Common myeloid progenitor, CD34-positive (primary cell): Measurements from ENCODE around the gene CHAF1A.

Source experiments
- CTCF ChIA-PET: fragments of 350-600 bp; sonication (Branson Sonifier 250); formaldehyde crosslinking; loops from one replicate; lab custom pipeline; 2021; ENCODE audit warnings: antibody characterized with exemption; lab: Charles Lee
- POLR2A ChIA-PET: fragments of 350-600 bp; sonication (Branson Sonifier 250); formaldehyde crosslinking; loops from one replicate; lab custom pipeline; 2021; ENCODE audit warnings: antibody characterized with exemption; lab: Charles Lee
- DNase-seq, 3 donors: peaks; one replicate each; pipeline versions ENCODE4 v3.0.0 to v3.0.0-alpha.2; 2013
- H3K27ac ChIP-seq, 2 experiments: 1 replicate in 1 of 2; 2 replicates in 1 of 2; pipeline ENCODE4 v1.7.0; 2013; ENCODE audit warnings: inconsistent platforms in 2 of 2, low read length in 2 of 2, mild to moderate bottlenecking in 2 of 2, low read depth in 1 of 2, moderate library complexity in 1 of 2; ENCODE audit not compliant: severe bottlenecking in 2 of 2, insufficient read depth in 1 of 2, poor library complexity in 1 of 2
- H3K27me3 ChIP-seq, 5 experiments: replicated peaks in 2 of 5; 1 replicate in 3 of 5; 2 replicates in 2 of 5; pipeline versions ENCODE4 v1.6.1 to v1.7.0; 2013; ENCODE audit warnings: low read length in 4 of 5, mild to moderate bottlenecking in 2 of 5, moderate library complexity in 2 of 5, inconsistent platforms in 1 of 5; ENCODE audit not compliant: insufficient read depth in 5 of 5, control insufficient read depth in 4 of 5
- H3K36me3 ChIP-seq, 4 experiments: 1 replicate in 2 of 4; 2 replicates in 2 of 4; pipeline versions ENCODE4 v1.6.1 to v1.7.0; 2013; ENCODE audit warnings: low read length in 3 of 4, control low read depth in 1 of 4, mild to moderate bottlenecking in 1 of 4; ENCODE audit not compliant: control insufficient read depth in 4 of 4, insufficient read depth in 4 of 4
- H3K4me1 ChIP-seq, 4 experiments: 1 replicate in 3 of 4; 2 replicates in 1 of 4; pipeline versions ENCODE4 v1.6.1 to v1.7.1; 2013; ENCODE audit warnings: low read length in 3 of 4, mild to moderate bottlenecking in 3 of 4, control low read depth in 1 of 4, inconsistent platforms in 1 of 4, moderate library complexity in 1 of 4; ENCODE audit not compliant: control insufficient read depth in 4 of 4, insufficient read depth in 4 of 4; ENCODE audit errors: control extremely low read depth in 1 of 4
- H3K4me3 ChIP-seq, 7 experiments: 1 replicate in 4 of 7; 2 replicates in 3 of 7; pipeline versions ENCODE4 v1.5.1 to v1.7.0; 2013; ENCODE audit warnings: mild to moderate bottlenecking in 7 of 7, low read length in 6 of 7, moderate library complexity in 6 of 7, inconsistent platforms in 2 of 7, low read depth in 2 of 7, control low read depth in 1 of 7; ENCODE audit not compliant: insufficient read depth in 4 of 7, control insufficient read depth in 1 of 7; ENCODE audit errors: extremely low read depth in 1 of 7
- H3K9me3 ChIP-seq, 5 experiments: 1 replicate in 4 of 5; 2 replicates in 1 of 5; pipeline versions ENCODE4 v1.6.1 to v1.7.1; 2013; ENCODE audit warnings: low read length in 4 of 5, mild to moderate bottlenecking in 2 of 5, inconsistent platforms in 1 of 5, low read depth in 1 of 5, moderate library complexity in 1 of 5; ENCODE audit not compliant: control insufficient read depth in 4 of 5, insufficient read depth in 2 of 5; ENCODE audit errors: control extremely low read depth in 1 of 5
- WGBS: methylation state at CpG from one replicate; pipeline ENCODE4 v1.1.5; 2013; ENCODE audit not compliant: insufficient coverage; 5-methylcytosine and 5-hydroxymethylcytosine counted together

Gene CHAF1A

GRCh38 chr19:4362101-4362828 is 40.2 kb upstream of the CHAF1A start:
- no peak for DNase-seq
- 95% methylated on average over 32 of the region's 32 CpGs for WGBS
- no peak overlapping the region for H3K4me3 ChIP-seq
- ChIA-PET CTCF (interaction anchor here (1.0 to 2.3 kb wide), 4 partner anchors 7 to 95 kb away, joined by 3 to 11 read pairs (median 5); no protein-coding TSS in a partner anchor), POLR2A (interaction anchor here (0.6 kb wide), 1 partner anchor 64 kb away, joined by 3 read pairs; no protein-coding TSS in a partner anchor)
- no peaks in the 10 kb centered on the region for H3K27me3 ChIP-seq
- peaks cover 3 to 87% (median 60%) of the 10 kb centered on the region in 4 experiments for H3K36me3 ChIP-seq
- no peak overlapping the region for H3K27ac ChIP-seq
- no peaks in the 10 kb centered on the region for H3K9me3 ChIP-seq
- H3K4me1 ChIP-seq = peaks cover 0 to 2% (median 0%) of the 10 kb centered on the region in 4 experiments

GRCh38 chr19:4362831-4363545 is 39.5 kb upstream of the CHAF1A start:
- ChIA-PET CTCF (interaction anchor here (0.9 to 1.3 kb wide), 6 partner anchors 9 to 39 kb away, joined by 3 to 11 read pairs (median 4); partner anchors contain the start of gene CHAF1A), POLR2A (no interaction called here)
- H3K27me3 ChIP-seq = no peaks in the 10 kb centered on the region
- H3K27ac ChIP-seq = no peak overlapping the region
- WGBS = 96% methylated on average over 17 of the region's 22 CpGs
- no peaks in the 10 kb centered on the region for H3K9me3 ChIP-seq
- H3K36me3 ChIP-seq = peaks cover 3 to 90% (median 57%) of the 10 kb centered on the region in 4 experiments
- peaks cover 0 to 2% (median under 1%) of the 10 kb centered on the region in 4 experiments for H3K4me1 ChIP-seq
- no peak overlapping the region for H3K4me3 ChIP-seq
- no peak for DNase-seq

GRCh38 chr19:4363571-4364304 is 38.7 kb upstream of the CHAF1A start:
- Histone ChIP-seq H3K9me3 (no peaks in the 10 kb centered on the region), H3K27me3 (no peaks in the 10 kb centered on the region), H3K4me3 (no peak overlapping the region), H3K27ac (no peak overlapping the region), H3K36me3 (peaks cover 3 to 87% (median 53%) of the 10 kb centered on the region in 4 experiments), H3K4me1 (peaks cover 0 to 7% (median 3%) of the 10 kb centered on the region in 4 experiments)
- ChIA-PET POLR2A (no interaction called here), CTCF (interaction anchor here (0.9 to 1.3 kb wide), 5 partner anchors 9 to 38 kb away, joined by 3 to 4 read pairs (median 4); partner anchors contain the start of gene CHAF1A)
- no peak for DNase-seq
- WGBS = 99% methylated on average over 26 of the region's 26 CpGs

GRCh38 chr19:4365341-4365740 is 37.1 kb upstream of the CHAF1A start:
- peaks cover 3 to 71% (median 39%) of the 10 kb centered on the region in 4 experiments for H3K36me3 ChIP-seq
- ChIA-PET CTCF (interaction anchor here (0.7 to 5.1 kb wide), 5 partner anchors 15 to 104 kb away, joined by 3 to 23 read pairs (median 4); partner anchors contain the start of genes CHAF1A and SH3GL1), POLR2A (no interaction called here)
- 100% methylated on average over 10 of the region's 16 CpGs for WGBS
- no peak overlapping the region for H3K4me3 ChIP-seq
- H3K27ac ChIP-seq = no peak overlapping the region
- no peaks in the 10 kb centered on the region for H3K27me3 ChIP-seq
- H3K4me1 ChIP-seq = peaks cover 0 to 23% (median 19%) of the 10 kb centered on the region in 4 experiments
- no peaks in the 10 kb centered on the region for H3K9me3 ChIP-seq
- no peak for DNase-seq

GRCh38 chr19:4365791-4366665 is 36.4 kb upstream of the CHAF1A start:
- ChIA-PET CTCF (interaction anchor here (0.8 to 5.1 kb wide), 3 partner anchors 10 to 105 kb away, joined by 3 to 23 read pairs (median 4); partner anchors contain the start of genes CHAF1A and SH3GL1), POLR2A (no interaction called here)
- H3K36me3 ChIP-seq = peaks cover 3 to 64% (median 37%) of the 10 kb centered on the region in 4 experiments
- peaks cover 0 to 30% (median 26%) of the 10 kb centered on the region in 4 experiments for H3K4me1 ChIP-seq
- H3K4me3 ChIP-seq = no peak overlapping the region
- no peak overlapping the region for H3K27ac ChIP-seq
- 94% methylated on average over 16 of the region's 19 CpGs for WGBS
- H3K27me3 ChIP-seq = no peaks in the 10 kb centered on the region
- H3K9me3 ChIP-seq = no peaks in the 10 kb centered on the region
- DNase-seq = no peak
